AG10803 (cell line): ENCODE measurements around the gene PLG.
"Not testable (repeated sequence)": the region's sequence is repeated elsewhere in the genome, so short reads cannot be mapped to it uniquely, and the experiment has no call there.

Experiments used
- DNase-seq: peaks from one replicate; pipeline ENCODE4 v3.0.0; 2010; ENCODE audit warnings: low read depth
- H3K4me3 ChIP-seq: 2 replicates; pipeline ENCODE4 v1.5.1; 2011; ENCODE audit warnings: mild to moderate bottlenecking, low read length, control low read depth
- TF ChIP-seq, protein P1 (sequence below): conservative IDR thresholded peaks from 2 replicates; pipeline ENCODE4 v1.5.1; 2011; ENCODE audit warnings: mild to moderate bottlenecking, low read length, control low read depth, inconsistent platforms

PLG gene

GRCh38 chr6:160692369-160692959 lies 9.6 kb upstream of the PLG start:
- TF ChIP-seq, protein P1, sequence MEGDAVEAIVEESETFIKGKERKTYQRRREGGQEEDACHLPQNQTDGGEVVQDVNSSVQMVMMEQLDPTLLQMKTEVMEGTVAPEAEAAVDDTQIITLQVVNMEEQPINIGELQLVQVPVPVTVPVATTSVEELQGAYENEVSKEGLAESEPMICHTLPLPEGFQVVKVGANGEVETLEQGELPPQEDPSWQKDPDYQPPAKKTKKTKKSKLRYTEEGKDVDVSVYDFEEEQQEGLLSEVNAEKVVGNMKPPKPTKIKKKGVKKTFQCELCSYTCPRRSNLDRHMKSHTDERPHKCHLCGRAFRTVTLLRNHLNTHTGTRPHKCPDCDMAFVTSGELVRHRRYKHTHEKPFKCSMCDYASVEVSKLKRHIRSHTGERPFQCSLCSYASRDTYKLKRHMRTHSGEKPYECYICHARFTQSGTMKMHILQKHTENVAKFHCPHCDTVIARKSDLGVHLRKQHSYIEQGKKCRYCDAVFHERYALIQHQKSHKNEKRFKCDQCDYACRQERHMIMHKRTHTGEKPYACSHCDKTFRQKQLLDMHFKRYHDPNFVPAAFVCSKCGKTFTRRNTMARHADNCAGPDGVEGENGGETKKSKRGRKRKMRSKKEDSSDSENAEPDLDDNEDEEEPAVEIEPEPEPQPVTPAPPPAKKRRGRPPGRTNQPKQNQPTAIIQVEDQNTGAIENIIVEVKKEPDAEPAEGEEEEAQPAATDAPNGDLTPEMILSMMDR, result no peak
- no peak overlapping the region for H3K4me3 ChIP-seq
- DNase-seq, result no peak

- not testable (repeated sequence) for H3K4me3 ChIP-seq
- peak; percentile 68 for DNase-seq
These were observed 7.0 kb upstream of the PLG start for GRCh38 chr6:160695025-160695424.

- H3K4me3 ChIP-seq, DNase-seq: not testable (repeated sequence)
These were observed 6.4 kb upstream of the PLG start for GRCh38 chr6:160695622-160696021.

GRCh38 chr6:160696884-160697283 lies 5.2 kb upstream of the PLG start:
- not testable (repeated sequence) for H3K4me3 ChIP-seq

GRCh38 chr6:160697826-160698225 lies 4.2 kb upstream of the PLG start:
- no peak for DNase-seq
- H3K4me3 ChIP-seq, result no peak overlapping the region
- TF ChIP-seq, protein P1, result no peak

More at GRCh38 chr6:160696884-160697283, 5.2 kb upstream of the PLG start:
- not testable (repeated sequence) for DNase-seq

DNA sequence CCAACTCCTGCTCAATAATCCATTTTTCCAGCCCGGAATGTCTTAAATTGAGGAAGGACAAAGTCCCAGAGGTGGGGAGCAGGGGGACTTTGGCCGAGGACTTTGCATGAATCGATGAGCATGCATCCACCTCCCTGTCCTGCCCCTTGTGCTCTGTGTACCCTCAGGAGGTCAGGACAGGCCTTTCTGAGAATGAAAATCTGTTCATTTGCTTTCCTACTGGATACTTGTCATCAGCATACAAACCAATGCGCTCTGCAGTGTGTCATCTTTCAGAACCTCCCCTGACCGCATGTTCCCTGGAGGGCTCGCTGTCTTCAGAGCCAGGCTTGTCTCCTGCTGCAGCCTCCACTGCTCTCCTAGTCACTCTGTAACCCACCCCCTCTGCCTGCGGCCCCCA lies 2.6 kb downstream of the PLG start:
- not testable (repeated sequence) for DNase-seq

DNA sequence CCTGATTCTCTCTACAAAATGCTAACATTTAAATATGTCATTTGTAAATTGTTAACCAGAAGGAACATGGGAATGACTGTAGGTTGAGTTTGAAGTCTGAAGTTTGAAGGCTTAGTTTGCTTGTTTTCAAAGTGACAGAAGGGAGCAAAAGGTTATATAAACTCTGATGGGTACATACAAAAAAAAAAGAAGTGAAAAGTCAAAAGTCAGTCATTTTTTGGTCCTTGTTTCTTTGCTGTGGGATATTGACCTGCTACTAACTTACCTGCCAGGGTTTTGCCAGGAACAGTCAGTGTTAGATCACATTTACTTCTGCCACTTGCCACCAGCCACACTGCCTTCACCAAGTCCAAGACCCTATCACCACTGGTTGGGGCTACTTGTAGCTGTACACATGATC lies 6.9 kb downstream of the PLG start:
- DNase-seq, H3K4me3 ChIP-seq: not testable (repeated sequence)

More for the DNA sequence above, 2.6 kb downstream of the PLG start:
- not testable (repeated sequence) for H3K4me3 ChIP-seq

DNA sequence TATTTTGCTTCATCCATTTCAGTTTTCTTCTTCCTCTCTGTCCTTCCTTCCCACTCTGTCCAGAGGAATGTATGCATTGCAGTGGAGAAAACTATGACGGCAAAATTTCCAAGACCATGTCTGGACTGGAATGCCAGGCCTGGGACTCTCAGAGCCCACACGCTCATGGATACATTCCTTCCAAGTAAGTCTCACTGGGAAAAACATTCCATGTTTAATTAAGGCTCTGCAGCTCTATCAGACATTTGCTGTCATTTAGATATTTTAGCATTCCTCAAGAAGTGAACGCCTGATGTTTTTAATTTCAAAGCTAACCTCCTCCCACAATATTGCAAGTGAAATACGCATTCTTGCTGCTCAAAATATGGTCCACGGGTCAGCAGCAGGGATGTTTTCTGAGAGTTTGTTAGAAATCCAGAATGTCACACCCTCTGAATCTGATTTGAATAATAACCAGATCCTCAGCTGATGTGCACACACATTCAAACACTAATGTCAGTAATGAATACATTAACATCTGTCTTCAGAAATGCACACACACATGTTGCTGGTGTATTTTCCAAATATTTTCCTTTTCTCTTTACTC lies 12.8 kb downstream of the PLG start:
- DNase-seq, result peak; percentile 83
- no peak overlapping the region for H3K4me3 ChIP-seq
- TF ChIP-seq, protein P1, result no peak

DNA sequence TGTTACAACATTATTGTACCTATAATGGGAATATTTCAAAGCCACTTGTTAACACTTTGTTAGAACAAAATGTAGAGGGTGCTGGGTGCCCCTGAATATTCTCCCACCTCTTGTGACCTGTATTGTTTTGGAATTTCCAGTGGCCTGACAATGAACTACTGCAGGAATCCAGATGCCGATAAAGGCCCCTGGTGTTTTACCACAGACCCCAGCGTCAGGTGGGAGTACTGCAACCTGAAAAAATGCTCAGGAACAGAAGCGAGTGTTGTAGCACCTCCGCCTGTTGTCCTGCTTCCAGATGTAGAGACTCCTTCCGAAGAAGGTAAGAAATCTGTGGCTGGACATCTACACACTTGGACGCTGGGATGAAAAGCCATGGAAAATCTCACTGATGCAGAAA lies 28.9 kb downstream of the PLG start:
- no peak for DNase-seq
- no peak overlapping the region for H3K4me3 ChIP-seq
- TF ChIP-seq, protein P1, result peak; percentile 18; the same call in 1 of the 2 replicates

DNA sequence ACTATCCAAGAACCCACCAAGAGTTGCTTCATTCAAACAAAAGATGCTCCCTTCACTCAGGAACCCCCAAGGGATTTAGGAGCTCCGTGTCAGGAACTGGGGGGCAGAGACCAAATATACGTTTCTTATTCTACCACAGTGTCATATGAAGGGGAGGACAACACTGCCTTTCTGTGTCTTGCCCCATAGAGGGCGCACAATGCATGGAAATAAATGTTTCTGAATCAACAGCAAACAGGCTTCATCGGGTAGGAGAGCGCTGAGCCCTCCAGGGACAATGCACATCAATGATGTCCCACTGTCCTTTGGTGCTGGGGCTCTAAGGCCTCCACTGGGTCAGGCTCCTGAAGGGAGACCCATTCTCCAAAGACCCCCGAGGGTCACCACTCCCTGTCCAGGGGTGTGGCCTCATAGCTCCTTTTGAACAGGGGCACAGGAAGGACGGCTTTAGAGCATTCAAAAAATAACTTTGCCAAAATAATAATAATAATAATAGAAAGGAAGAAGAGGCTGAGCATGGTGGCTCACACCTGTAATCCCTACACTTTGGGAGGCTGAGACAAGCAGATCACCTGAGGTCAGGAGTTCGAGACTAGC lies 31.1 kb downstream of the PLG start:
- DNase-seq, result peak; percentile 63
- no peak overlapping the region for H3K4me3 ChIP-seq
- TF ChIP-seq, protein P1, result peak; percentile 88
